Measurements from ENCODE around the gene FOXN3.
"Not testable (repeated sequence)": the region's sequence is repeated elsewhere in the genome, so short reads cannot be mapped to it uniquely, and the experiment has no call there.

The FOXN3 gene

DNA sequence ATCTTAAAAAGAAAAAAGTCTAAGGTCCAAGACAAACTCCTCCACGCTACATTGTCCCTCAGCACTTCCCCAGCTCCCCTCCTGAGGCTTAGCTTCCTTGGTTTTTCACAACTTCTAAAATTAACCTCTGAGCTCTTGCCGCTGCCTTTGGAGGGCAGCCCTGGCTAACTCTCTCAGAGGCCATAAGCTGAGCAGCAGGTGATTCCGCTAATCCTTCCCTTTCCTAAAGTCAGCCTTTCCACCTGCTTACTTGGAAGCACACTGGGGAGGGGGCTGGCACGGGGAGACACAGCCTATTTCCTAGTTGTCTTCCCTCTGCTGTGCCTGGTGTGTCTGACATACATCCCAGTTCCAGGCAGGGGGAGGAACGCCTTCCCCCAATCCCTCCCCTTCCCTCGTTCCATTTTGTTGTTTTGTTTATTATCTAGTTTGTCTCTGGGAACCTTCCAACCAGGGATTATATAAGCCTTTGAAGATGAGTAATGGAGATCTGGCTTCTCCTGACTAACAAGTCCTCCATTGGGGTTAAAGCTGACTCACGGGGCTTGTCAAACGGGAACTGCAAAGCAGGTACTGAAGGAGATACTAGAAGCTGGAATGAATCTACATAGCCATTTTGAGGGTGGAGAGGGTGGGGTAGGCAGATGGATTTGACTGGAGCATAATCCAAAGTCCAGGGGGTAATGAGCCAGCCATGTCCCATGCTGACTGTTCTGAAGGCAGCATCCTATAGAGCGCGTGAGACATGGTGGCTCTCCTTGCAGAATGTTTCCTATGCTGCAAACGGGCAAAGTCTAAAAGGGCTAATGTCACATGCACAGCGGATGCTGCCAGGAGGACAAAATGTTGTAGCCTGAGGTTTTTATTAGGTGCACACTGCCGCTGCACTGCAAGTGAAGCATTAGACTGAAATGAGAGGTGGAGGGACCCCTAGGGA is 230.8 kb downstream of the FOXN3 start:
- FAIRE-seq: no peak

DNA sequence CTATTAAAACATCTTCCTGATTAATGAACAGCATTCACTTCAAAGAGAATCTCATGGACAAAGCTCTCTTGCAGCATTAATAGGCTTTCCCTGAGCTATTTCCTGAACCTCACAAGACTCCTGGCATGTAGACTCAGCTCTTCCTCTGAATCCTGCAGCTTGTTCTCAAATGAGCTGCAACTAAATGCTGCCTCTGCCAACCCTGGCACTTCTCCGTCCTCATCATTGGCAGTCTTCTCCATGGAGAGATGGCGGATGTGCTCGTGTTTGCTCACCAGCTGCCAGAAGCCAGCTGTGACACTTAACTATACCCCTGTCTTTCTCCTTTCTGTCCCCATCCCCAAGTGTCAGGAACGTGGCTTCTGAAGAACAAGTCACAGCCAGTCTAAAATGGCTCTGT is 232.1 kb downstream of the FOXN3 start:
- FAIRE-seq: no peak

DNA sequence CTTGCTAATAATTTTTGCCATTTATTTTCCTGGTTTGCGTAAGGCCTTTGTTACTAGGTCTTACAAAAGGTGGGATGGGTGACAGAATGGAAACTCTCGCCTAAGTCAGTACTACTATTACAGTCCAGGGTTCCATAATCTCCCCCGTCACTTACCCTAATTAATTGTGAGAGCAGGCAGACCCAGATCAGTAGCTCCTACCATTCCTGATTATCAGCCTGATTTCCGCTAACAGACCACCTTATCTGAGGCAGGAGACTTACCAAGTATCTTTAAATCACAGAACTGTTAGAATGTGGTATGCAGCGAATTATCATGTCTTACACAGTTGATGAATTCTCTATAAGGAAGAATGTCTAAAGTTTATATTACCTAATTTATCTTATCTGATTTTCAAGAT is 234.7 kb downstream of the FOXN3 start:
- no peak for FAIRE-seq

DNA sequence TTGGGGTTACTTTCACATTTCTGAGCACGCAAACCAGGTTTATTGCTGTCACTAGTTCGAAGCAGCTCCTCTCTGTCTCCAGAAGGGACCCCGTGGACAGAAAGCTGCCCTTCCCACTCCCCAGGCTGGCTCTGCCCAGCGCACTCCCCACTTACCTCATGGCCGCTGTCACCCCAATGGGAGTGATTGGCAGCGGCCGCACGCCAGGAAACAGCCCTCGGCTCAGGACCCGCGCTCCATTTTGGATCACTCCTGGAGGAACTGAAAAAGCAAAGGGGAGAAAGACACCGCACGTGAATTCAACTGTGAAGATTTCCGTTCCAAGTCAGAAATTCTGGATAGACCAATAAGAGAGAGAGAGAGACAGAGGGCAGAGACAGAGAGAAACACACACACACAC is 236.5 kb downstream of the FOXN3 start:
- no peak for FAIRE-seq

DNA sequence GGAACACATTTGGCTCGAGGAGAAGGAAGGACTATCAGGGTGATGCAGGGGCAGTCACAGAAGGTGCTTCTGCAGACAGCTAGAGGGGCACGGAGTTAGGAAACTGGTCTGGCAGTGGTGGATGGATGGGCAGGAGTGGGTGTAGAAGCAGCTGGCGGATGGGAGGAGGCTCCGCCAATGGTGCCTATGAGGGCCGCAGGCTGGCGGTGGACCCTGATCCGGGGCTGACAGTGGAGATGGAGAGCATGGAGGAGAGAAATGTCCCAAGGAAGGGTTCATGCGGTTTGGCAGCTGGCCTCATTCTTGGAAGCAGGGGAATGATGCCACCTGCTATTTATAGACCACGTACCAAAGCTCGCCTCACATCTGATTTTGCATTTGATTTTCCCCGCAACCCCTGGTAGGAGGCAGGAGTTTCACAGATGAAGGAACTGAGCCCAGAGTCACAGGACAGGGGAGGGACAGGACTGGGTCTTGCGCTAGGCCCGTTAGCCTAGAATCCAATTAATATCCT is 237.1 kb downstream of the FOXN3 start:
- FAIRE-seq: no peak

DNA sequence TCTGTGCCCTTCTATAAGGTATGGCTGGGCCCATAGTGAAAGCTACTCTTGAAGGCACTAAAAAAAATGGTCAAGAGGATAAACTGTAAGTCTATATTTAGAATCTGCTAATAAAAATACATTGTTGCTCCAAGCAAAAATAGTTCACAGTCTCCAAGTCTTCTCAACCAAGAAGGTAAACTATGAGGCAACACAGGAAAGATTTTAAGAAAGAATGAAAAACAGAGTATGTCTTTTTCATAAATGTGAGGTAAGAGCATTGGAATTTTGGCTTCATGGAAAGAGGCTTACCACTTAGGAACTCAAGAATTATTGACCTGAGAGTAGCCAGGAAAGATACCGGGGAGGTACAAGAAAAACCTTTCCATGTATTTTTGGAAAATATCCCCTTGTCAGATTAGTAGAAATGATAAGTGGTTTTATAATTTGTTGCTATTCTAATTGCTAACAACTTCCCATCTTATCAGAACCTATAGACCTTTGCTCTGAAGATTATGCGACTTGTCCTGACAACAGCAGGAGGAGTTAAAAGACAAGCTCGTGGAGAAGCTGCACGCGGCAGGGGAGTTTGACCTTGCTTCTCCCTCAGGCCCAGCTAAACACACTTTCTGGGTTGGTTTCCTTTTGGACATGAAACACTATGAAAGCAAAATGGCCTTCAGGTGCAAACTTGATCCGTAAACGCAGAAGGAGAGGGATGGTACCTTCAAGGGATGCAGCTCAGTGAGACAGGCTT is 238.1 kb downstream of the FOXN3 start:
- FAIRE-seq: no peak

DNA sequence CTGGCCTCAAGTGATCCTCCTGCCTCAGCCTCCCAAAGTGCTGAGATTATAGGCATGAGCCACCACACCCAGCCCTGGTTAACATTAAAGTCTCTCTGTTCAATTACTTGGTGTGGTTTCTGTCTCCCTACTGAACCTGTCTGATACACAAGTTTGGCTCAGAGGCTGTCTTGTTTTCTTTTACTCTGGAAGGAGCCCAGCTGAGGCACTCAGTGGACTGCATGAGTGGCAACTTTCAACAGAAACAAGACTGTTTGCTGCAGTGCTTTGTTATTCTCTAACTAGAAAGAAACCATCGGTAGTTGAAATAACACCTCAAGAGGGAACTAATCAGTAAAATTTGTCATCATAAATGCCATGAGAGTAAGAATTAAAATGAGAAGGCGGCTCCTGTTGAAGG is 238.7 kb downstream of the FOXN3 start:
- FAIRE-seq: no peak

DNA sequence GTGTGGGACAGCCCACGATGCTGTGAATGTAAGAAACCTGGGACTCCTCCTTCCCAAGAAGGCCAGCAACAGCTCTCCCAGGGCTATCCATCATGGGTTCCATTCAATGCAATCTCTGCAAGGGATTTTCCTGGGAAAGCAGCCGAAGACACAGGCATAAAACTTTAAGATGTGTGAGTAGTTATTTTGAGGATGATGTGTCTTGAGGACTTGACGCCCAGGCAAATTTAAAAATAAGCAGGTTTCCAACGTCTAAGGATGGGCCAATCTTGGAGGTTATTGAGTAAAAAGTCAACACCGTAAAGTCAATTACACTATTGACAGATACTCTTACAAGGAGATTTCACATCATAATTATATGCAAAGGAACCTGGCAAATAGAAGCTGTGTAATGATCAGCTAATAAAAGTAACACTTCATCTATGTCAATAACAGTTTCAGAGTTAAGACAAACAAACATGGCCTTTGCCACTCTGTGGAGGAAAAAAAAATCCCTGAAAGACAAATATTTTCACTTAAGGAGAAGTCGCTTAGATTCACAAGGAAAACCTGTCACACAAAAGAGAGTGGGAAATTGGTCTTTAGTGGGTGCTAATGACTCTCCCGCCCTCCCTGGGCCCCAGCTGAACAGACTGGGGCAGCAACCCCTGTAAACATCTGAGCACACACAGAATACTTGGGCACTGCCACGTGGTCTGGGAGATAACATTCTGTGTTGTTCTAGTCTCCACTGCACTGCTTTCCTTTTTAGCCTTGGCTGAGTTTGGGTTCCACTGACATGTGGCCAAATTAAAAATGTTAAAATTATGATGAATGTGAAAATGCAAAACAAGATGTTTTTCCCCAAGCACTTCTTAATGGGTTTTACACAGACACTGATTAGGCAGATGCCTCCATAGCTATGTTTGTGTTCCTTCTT is 240.9 kb downstream of the FOXN3 start:
- FAIRE-seq: no peak

DNA sequence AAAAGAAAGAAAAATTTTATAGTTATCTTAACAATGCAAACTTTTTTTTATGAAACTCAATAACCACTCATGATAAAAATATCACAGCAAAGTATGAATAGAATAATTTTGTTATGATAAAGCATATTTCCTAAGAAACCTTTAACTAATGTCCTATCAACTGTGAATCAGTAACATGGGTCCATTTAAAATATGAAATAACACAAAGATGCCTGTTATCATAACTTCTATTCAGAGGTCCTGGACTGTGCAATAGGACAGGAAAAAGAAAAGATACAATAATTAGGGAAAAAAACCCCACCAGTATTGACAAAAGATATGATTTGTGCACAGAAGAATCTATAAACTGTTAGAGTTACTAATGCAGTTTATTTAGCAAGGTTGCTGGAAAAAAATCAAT is 245.4 kb downstream of the FOXN3 start:
- FAIRE-seq: peak; percentile 37

DNA sequence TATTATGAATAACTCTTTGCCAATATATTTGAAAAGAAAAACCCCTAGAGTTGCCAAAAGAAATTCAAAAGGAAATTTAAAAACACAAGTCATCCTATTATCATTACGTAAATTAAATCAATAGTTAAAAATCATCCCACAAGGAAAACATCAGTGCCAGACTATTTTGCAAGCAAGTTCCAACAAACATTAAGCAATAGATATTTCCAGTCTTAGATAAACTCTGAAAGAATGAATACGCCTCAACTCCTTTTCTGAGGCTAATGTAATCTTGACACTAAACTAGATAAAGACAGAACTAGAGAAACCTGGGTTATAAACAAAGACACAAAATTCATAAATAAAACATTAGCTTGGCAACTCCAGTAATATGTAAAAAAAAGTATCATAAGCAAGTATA is 245.9 kb downstream of the FOXN3 start:
- no peak for FAIRE-seq

DNA sequence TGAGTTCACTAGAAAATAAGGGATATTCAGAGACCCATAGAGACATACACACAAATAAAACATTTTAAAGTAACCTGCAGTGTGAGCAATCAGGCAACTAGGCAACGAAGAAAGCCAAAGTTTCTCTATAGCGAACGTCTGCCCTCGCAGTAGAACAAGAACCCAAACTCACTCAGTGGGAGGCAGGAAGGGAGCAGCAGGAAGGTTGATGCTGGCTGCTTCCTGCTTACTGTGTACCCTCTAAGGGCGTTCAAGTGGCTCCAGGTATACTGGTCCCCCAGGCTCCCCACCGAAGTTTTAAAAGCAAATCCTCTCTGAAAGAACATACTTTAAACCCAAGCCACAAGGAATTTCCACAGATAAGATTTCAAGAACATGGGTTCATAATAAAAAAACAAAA is 249.3 kb downstream of the FOXN3 start:
- FAIRE-seq: no peak

DNA sequence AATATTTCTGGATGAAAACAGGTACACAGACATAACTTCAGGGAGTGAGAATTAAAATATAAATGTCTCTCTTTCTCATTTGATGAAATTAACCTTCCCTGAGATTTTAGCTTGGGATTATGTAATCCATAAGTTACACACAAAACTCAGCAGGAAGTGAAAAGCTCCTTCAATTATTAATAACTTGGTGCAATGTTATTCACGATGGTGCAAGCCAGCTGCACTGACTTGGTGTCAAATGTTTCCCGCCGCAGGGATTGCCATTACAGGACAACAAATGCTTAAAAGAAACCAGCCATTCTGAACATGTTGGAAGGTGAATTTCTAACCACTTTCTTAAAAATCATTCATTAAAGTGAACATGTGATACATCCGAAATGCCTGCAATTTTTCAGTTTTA is 250.4 kb downstream of the FOXN3 start:
- FAIRE-seq: no peak

DNA sequence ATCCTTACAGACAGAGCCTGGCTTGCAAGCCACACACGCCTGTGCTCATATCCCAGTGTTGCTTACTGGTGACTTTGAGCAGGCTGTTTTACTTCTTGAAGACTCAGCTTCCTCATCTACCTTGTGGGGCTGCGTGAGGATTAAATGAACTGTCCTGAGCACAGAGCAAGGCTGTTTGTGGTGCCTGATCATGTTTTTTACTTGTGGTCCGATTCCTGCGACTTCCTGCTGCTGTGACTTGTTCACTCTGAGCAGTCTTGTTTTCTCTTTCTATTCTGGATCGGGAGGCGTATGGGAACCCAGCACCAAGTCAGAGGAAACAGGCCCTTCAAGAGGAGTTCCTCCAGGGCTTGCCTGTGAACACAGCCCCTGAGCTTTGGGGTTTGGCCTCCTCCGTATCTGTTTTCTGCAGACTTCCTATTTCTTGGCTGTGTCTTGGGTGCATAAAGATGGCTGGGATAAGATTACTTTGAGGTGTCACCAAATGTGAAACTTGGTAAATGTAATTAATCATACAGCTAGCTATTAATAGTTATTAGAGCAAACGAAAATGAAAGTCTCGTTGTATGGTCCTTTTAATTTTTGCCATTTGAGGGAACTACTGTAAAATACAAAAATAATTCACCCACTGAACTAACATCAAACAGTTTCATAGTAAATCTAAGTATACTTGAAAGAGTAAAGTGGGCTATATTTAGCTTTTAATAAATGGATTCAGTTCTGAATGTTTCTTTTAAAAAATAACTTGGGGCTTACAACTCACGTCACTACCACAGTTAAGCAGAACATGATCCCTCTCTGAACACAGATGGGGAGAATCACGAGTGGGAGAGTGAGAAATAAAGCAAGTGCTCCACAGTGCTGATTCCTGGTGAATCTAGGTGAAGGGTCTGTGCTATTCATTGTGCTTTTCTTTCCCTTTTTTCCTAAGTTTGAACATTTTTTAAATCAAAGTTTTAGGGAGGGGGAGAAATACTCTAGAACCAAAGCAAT is 251.5 kb downstream of the FOXN3 start:
- FAIRE-seq: no peak

DNA sequence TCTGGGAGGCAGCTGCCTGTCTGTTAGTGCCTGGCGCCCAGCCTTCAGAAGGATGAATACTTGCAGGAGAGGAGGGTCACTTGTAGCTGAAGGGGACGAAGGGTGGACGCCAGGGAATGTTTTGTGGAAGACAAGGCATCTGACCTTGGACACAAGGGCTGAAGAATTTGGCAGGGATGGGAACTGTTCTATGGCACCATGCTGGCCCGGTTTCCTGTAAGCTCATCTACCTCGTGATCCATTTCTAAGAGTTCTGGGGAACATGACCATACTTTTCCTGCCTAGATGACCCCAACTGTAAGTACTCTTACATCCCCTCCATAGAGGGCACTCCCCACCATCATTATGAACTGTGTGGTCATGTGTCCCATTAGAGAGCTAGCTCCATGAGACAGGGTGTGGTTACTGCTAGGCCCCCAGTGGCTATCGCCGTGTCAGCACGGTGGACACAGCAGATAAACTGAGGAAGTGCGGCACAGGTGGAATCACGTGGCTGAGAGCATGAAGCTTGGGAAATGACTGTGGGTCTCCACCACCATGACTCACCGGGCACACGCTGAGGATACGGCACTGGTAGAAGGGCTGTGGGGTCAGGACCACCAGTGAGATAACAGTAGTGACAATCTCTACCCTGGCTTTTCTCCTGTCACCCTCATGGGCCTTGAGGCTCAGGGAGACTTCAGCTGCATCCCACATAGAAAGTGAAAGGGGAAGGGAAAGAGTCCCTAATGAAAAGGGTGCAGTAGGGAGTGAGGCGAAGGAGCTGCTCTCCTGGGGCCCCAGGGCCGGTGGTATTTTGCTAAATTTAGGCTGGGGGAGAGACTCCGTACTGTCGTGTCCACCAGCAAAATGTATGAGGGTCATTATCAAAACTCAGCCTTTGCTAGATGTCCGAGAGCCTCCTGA is 252.6 kb downstream of the FOXN3 start:
- FAIRE-seq: no peak

DNA sequence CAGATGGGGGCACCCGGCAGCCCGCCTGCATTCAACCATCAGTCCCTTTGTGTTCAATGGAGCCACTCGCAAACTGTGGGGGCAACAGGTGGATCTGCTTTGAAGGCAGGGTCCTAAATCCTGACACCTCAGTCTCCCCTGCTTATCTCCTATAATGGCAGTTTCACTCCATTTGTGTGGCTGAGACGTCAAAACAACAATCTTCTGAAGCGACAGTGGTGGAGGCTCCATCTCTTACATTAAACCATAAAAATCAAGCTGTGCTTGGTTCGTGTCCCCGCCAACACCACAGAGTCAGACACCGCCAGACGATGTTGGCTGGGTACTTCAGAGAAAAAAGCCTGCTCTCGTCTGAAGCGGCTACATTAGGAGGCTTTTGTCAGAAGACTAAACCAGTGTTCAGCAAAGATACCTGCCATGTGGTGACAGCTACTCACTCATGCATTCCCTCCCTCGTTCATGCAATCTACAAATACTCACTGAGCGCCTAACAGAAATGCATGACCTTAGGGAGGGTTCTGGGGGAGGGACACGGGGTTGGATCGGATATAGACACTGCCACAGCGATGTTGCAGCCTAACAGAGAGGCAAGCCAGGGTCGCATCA is 253.9 kb downstream of the FOXN3 start:
- FAIRE-seq: no peak

DNA sequence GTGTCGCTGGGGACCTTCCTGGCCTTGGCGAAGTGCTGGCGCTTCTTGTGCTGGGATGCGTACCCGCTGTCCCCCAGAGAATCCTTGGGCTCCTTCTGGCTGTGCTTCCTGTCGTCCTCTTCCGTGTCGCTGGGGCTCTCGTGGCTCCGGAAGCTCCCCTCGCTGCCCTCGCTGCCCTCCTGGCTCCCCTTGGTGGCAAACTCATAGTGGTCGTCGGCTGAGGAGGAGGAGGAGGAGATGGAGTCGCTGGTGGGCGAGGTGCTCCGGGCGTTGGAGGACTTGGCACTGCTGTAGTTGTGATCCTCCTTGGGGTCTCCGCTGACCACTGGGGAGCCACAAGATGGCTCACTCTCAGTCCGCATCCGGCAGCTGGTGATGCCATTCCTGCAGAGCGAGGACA is 254.4 kb downstream of the FOXN3 start:
- FAIRE-seq: no peak

DNA sequence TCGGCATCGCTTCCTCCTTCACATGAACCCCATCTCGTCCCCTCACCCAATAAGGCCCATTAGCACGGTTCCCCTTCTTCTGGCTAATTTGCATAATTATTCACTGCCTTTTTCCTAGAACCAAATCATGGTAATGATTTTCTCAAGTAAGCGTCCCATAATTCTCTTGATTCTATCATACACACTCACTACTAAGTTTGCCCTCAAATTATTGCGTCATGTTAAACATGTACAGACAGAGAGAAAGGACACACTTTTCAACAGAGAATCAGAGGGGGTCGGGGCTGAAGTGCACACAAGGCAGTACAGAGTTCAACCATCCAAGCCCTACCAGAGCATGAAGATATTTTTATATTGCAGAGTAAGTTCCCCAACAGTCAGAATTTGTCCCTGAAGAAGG is 256.6 kb downstream of the FOXN3 start:
- FAIRE-seq: no peak

DNA sequence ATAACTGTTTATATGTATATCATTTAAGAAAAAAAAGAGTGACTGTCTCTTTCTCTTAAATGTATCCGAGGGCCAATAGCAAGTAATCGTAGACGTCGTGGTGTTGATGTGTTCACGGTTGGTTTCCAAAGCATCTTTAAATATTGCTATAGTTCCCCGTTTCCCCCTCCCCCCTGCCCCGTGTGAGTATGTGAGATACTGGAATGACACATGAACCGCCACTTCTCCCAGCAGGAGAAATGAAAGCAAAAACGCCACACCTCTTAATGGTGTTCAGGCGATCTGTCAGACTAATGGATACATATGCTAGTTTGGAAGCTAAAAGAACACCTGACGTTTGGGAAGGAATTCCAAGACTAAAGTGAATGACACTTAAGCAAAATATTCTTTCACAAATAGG is 258.3 kb downstream of the FOXN3 start:
- FAIRE-seq: no peak

DNA sequence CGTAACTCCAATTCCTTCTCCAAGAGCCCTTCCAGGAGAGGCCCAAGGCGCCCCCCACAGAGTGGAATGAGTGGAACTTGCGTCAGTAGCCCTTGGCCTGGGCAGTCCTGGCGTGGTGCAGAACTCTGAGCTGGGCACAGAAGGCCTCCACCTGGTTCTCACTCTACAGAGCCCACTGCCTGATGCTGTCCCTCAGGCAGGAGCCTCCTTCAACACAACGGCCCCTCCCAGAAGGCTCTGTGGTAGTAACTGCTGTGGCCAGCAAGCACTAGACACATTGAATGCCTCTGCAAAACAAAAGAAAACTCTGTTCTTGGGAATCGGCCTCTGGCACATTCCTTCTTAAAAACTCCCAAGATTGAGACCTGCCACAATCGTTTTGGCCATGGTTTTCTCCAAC is 258.9 kb downstream of the FOXN3 start:
- FAIRE-seq: not testable (repeated sequence)

DNA sequence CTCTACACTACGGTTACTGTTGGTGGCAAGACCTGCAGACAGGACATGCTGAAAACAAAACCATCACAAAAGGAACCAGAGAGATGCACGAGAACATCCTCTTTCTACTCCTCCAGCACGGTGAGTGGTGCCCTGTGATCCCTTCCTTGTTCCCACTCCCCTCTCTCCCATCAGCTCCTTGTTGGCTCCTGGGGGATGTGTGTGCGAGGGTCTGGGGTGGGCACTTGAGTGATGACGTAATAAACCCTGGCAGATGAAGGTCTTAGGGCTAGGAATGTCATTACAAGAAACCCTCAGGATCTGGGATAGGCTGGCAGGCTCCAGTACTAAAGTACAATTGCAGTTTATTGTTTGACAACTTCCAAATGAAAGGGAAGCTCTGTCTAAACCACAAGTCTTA is 261.5 kb downstream of the FOXN3 start:
- no peak for FAIRE-seq

All from endometrium (tissue), 2 donors.